Activated naive CD4-positive, alpha-beta T cell treated with anti-CD3 and anti-CD28 coated beads, Interleukin-2, amount 50 U/mL, for 24 hours (primary cell): Measurements from ENCODE around the gene MET.
"Not testable (repeated sequence)": the region's sequence is repeated elsewhere in the genome, so short reads cannot be mapped to it uniquely, and the experiment has no call there.

Experiments
- H3K27ac Mint-ChIP-seq: one replicate; pipeline ENCODE4 v1.8.0; 2021; ENCODE audit warnings: mild to moderate bottlenecking, mixed read lengths
- H3K27me3 Mint-ChIP-seq: one replicate; pipeline ENCODE4 v1.8.0; 2021; ENCODE audit warnings: mixed read lengths
- H3K36me3 Mint-ChIP-seq: one replicate; pipeline ENCODE4 v1.8.0; 2021; ENCODE audit warnings: mixed read lengths
- H3K4me1 Mint-ChIP-seq: one replicate; pipeline ENCODE4 v1.8.0; 2021; ENCODE audit warnings: mixed read lengths
- H3K4me3 Mint-ChIP-seq: one replicate; pipeline ENCODE4 v1.8.0; 2021; ENCODE audit warnings: mild to moderate bottlenecking, mixed read lengths
- H3K9me3 Mint-ChIP-seq: one replicate; pipeline ENCODE4 v1.8.0; 2021; ENCODE audit warnings: mixed read lengths

MET gene

GRCh38 chr7:116702046-116702785, 30.2 kb downstream of the MET start:
- H3K27me3 Mint-ChIP-seq: peaks cover 11% of the 10 kb centered on the region
- no peaks in the 10 kb centered on the region for H3K4me1 Mint-ChIP-seq
- H3K27ac Mint-ChIP-seq: no peak overlapping the region
- H3K36me3 Mint-ChIP-seq: no peaks in the 10 kb centered on the region
- no peak overlapping the region for H3K4me3 Mint-ChIP-seq
- H3K9me3 Mint-ChIP-seq: no peaks in the 10 kb centered on the region

DNA sequence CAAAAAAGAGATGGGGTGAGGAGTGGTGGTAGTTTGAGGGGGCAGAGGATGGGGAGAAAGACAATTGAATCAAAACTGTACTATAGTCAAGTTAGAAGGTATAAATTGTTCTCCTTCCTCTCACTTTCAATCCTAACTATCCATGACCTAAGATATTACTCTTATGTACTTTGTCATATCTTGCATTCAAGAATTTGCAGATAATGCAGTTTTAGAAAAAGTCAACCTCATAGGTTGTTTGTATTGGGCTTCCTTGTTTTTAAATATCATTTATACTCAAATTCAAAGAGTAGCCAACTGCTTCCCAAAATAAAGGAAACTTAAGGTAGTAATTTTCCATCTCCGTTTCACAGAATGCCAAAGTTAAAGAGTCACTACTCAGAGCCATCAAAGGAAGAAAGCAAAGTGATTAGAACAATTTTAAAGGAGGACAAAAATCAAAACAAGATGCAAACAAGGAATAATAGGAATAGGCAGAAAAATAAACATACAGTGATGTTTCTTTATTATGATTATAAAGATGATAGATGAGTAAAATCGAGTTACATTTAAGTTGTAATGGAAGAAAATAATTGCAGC, 32.7 kb downstream of the MET start:
- Mint-ChIP-seq H3K4me3 (no peak overlapping the region), H3K27ac (no peak overlapping the region), H3K27me3 (peaks cover 17% of the 10 kb centered on the region), H3K36me3 (no peaks in the 10 kb centered on the region), H3K4me1 (no peaks in the 10 kb centered on the region), H3K9me3 (no peaks in the 10 kb centered on the region)

- Mint-ChIP-seq H3K36me3 (no peaks in the 10 kb centered on the region), H3K4me3 (no peak overlapping the region), H3K27me3 (peaks cover 17% of the 10 kb centered on the region), H3K9me3 (no peaks in the 10 kb centered on the region), H3K4me1 (no peaks in the 10 kb centered on the region), H3K27ac (no peak overlapping the region)
Measured at GRCh38 chr7:116705419-116705818, 33.4 kb downstream of the MET start.

- Mint-ChIP-seq H3K27ac (no peak overlapping the region), H3K9me3 (no peaks in the 10 kb centered on the region), H3K36me3 (no peaks in the 10 kb centered on the region), H3K4me1 (no peaks in the 10 kb centered on the region), H3K4me3 (no peak overlapping the region), H3K27me3 (peaks cover 15% of the 10 kb centered on the region)
Measured at GRCh38 chr7:116706668-116707126, 34.7 kb downstream of the MET start.

DNA sequence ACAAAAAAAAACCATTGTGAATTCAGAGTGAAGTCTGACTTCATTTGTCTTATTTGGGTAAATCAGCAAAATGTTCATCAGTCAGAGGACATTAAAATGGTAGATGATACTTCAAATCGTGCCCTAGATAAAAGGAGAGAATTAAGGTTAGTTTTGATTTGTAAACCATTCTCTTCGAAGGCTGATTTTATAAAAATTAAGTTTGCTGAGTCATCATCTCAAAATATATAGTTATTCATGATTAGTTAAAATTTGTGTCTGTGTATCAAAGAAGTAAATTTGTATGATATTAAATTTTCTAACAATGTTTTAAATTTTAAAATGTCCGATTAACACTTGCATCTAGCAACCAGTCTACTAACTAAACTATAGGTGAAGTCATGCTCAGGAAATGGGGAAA, 35.3 kb downstream of the MET start:
- Mint-ChIP-seq H3K4me1 (no peaks in the 10 kb centered on the region), H3K36me3 (no peaks in the 10 kb centered on the region)

GRCh38 chr7:116708248-116708647, 36.3 kb downstream of the MET start:
- Mint-ChIP-seq H3K9me3 (no peaks in the 10 kb centered on the region), H3K27ac (no peak overlapping the region), H3K27me3 (peaks cover 15% of the 10 kb centered on the region)

More for the DNA sequence above, 35.3 kb downstream of the MET start:
- H3K4me3 Mint-ChIP-seq: no peak overlapping the region
- H3K9me3 Mint-ChIP-seq: no peaks in the 10 kb centered on the region
- H3K27me3 Mint-ChIP-seq: peaks cover 15% of the 10 kb centered on the region
- H3K27ac Mint-ChIP-seq: no peak overlapping the region

GRCh38 chr7:116708861-116709260, 36.9 kb downstream of the MET start:
- H3K27ac Mint-ChIP-seq: no peak overlapping the region
- H3K27me3 Mint-ChIP-seq: peaks cover 15% of the 10 kb centered on the region
- no peaks in the 10 kb centered on the region for H3K4me1 Mint-ChIP-seq
- no peak overlapping the region for H3K4me3 Mint-ChIP-seq
- H3K9me3 Mint-ChIP-seq: no peaks in the 10 kb centered on the region
- H3K36me3 Mint-ChIP-seq: no peaks in the 10 kb centered on the region

More at GRCh38 chr7:116708248-116708647, 36.3 kb downstream of the MET start:
- no peak overlapping the region for H3K4me3 Mint-ChIP-seq
- no peaks in the 10 kb centered on the region for H3K36me3 Mint-ChIP-seq
- no peaks in the 10 kb centered on the region for H3K4me1 Mint-ChIP-seq

- H3K36me3 Mint-ChIP-seq: no peaks in the 10 kb centered on the region
- peaks cover 15% of the 10 kb centered on the region for H3K27me3 Mint-ChIP-seq
- no peak overlapping the region for H3K27ac Mint-ChIP-seq
- H3K4me1 Mint-ChIP-seq: no peaks in the 10 kb centered on the region
- no peak overlapping the region for H3K4me3 Mint-ChIP-seq
- no peaks in the 10 kb centered on the region for H3K9me3 Mint-ChIP-seq
Measured at GRCh38 chr7:116709336-116709735, 37.3 kb downstream of the MET start.

DNA sequence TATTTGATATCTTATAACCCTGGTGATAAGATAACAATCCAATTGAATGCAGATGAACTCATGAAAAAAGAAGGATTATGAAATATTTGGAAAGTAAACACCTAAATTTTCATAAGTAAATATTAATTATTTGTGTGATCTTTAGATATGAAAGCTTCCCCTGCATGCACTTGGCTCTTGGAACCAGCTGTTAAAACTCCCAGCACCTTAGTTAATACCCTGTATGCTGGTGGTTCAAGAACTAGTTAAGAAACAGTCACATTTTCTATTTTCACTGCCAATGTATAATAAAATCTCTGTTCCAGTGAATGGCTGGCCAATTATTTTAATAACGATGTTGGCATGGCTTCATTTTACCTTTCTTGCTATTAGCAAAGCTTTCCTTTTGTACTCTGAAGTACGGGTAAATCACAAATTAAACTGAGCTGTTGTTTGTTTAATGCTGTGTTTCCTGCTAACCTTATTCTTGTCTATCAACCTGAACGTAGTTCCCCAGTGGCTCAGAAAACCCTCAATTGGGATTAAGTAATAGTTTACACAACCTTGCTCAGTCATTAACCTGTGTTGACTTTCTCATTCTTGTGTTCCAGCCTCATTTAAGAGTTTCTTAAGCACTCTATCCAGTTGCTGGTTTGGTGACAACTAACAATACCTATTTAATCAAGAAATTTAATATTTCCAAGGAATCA, 38.9 kb downstream of the MET start:
- H3K36me3 Mint-ChIP-seq: no peaks in the 10 kb centered on the region
- peaks cover 17% of the 10 kb centered on the region for H3K27me3 Mint-ChIP-seq
- no peaks in the 10 kb centered on the region for H3K4me1 Mint-ChIP-seq
- no peak overlapping the region for H3K27ac Mint-ChIP-seq
- no peaks in the 10 kb centered on the region for H3K9me3 Mint-ChIP-seq
- H3K4me3 Mint-ChIP-seq: no peak overlapping the region

DNA sequence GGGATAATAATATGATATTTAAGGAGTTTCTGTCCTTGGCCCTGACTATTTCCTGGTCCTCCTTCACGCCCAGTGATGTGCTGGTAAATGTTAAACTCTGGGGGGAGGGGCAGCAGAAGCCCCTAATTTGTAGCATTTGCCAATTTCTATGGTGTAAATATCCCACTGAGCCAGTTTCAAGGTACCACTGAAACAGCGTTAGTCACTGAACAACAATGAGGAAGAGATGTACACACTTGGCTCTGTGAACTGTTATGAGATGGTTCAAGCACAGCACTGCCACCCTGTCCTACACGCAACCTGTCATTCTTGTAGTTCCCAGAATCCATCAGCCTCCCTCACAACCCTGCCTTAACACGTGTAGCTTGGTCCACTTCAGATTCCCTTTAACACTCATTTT, 39.8 kb downstream of the MET start:
- Mint-ChIP-seq H3K4me1 (no peaks in the 10 kb centered on the region), H3K9me3 (no peaks in the 10 kb centered on the region), H3K4me3 (no peak overlapping the region), H3K27ac (no peak overlapping the region), H3K36me3 (no peaks in the 10 kb centered on the region), H3K27me3 (peaks cover 14% of the 10 kb centered on the region)

DNA sequence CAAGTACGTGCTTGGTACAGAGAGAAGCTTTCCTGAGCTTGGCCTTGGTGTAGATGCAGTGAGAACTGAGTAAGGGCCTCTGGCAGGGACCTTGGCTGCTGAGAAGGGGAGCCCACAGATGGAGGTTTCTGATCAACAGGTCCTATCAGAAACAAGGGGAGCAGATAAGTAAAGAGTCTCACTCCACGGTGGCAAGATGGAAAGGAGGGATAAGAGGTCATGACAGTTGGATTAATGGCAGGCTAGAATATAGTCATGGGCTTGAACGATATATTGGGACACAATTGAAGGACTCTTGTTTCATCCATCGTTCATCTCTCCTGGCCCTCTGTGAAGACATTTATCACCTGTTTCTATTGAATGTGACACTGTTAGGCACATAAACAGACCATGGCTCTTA, 41.5 kb downstream of the MET start:
- H3K36me3 Mint-ChIP-seq: no peaks in the 10 kb centered on the region
- no peak overlapping the region for H3K27ac Mint-ChIP-seq
- peaks cover 13% of the 10 kb centered on the region for H3K27me3 Mint-ChIP-seq
- no peaks in the 10 kb centered on the region for H3K4me1 Mint-ChIP-seq
- no peak overlapping the region for H3K4me3 Mint-ChIP-seq
- H3K9me3 Mint-ChIP-seq: no peaks in the 10 kb centered on the region

- no peak overlapping the region for H3K27ac Mint-ChIP-seq
- no peak overlapping the region for H3K4me3 Mint-ChIP-seq
- no peaks in the 10 kb centered on the region for H3K36me3 Mint-ChIP-seq
- no peaks in the 10 kb centered on the region for H3K9me3 Mint-ChIP-seq
- H3K4me1 Mint-ChIP-seq: no peaks in the 10 kb centered on the region
- H3K27me3 Mint-ChIP-seq: peaks cover 11% of the 10 kb centered on the region
Measured at GRCh38 chr7:116713918-116714317, 41.9 kb downstream of the MET start.

- peaks cover 8% of the 10 kb centered on the region for H3K27me3 Mint-ChIP-seq
- no peaks in the 10 kb centered on the region for H3K36me3 Mint-ChIP-seq
- no peaks in the 10 kb centered on the region for H3K4me1 Mint-ChIP-seq
- no peak overlapping the region for H3K4me3 Mint-ChIP-seq
- no peak overlapping the region for H3K27ac Mint-ChIP-seq
- H3K9me3 Mint-ChIP-seq: no peaks in the 10 kb centered on the region
Measured at GRCh38 chr7:116715077-116715476, 43.1 kb downstream of the MET start.

DNA sequence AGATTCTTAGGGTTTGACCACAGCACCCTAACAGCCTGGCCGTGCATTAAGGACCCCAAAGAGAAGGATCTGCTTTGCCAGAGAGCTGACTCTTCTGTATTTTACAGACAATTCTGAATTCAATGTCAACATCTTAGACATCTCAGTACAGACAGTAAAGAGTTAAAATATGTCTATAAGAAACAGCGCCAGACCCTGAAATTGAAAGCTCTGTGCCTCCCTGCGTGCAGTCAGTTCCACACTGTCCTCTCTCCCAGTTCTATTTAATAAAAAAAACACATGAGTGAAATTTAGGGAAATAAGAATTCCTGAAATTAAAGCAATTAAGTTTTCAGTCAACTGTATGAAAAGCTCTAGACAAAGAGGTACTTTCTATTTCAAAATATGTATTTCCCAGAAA, 45.1 kb downstream of the MET start:
- Mint-ChIP-seq H3K4me3 (no peak overlapping the region), H3K36me3 (no peaks in the 10 kb centered on the region), H3K27ac (no peak overlapping the region), H3K4me1 (no peaks in the 10 kb centered on the region), H3K9me3 (no peaks in the 10 kb centered on the region), H3K27me3 (peaks cover 7% of the 10 kb centered on the region)

- H3K4me3 Mint-ChIP-seq, H3K36me3 Mint-ChIP-seq, H3K4me1 Mint-ChIP-seq, H3K27ac Mint-ChIP-seq, H3K27me3 Mint-ChIP-seq, H3K9me3 Mint-ChIP-seq: not testable (repeated sequence)
Measured at GRCh38 chr7:116723959-116724529, 52.0 kb downstream of the MET start.
